K562 (cell line): ENCODE results near the gene LYST. TPM values are rescaled to one million over a fixed set of nuclear protein-coding genes. Genes with fewer than 3 reads are reported as not detected.

ENCODE experiments used
- C11orf30 ChIP-seq: fragments of 450-650 bp; IDR thresholded peaks from 2 replicates; pipeline ENCODE4 v1.6.1; 2016; ENCODE audit warnings: low read depth, mild to moderate bottlenecking
- CBX8 ChIP-seq: fragments of 200-600 bp; sonication (generic); IDR thresholded peaks from 2 replicates; pipeline ENCODE4 v1.6.1; 2012; ENCODE audit warnings: borderline replicate concordance, mixed run types, low read depth, mild to moderate bottlenecking, moderate library complexity, mixed read lengths, low read length, control low read depth, inconsistent platforms; ENCODE audit not compliant: poor library complexity, severe bottlenecking; ENCODE audit errors: extremely low read depth
- CTCF ChIP-seq, 3 experiments: IDR thresholded peaks in 2 of 3; conservative IDR thresholded peaks in 1 of 3; 2 replicates each; pipeline ENCODE4 v1.5.1; 2011 to 2012; ENCODE audit warnings: low read length in 3 of 3, mild to moderate bottlenecking in 3 of 3, control low read depth in 2 of 3, improper control_type of control experiment in 1 of 3, inconsistent platforms in 1 of 3, low read depth in 1 of 3, mixed read lengths in 1 of 3, moderate library complexity in 1 of 3; ENCODE audit not compliant: insufficient read depth in 2 of 3
- DDX20 ChIP-seq: fragments of 450-650 bp; IDR thresholded peaks from 2 replicates; pipeline ENCODE4 v1.6.1; 2016; ENCODE audit warnings: missing genetic modification characterization, low read depth, mild to moderate bottlenecking, missing compliant biosample characterization, moderate library complexity
- ILK ChIP-seq: fragments of 450-650 bp; IDR thresholded peaks from 2 replicates; pipeline ENCODE4 v1.6.1; 2016; ENCODE audit warnings: missing genetic modification characterization, low read depth, mild to moderate bottlenecking, missing compliant biosample characterization, moderate library complexity, borderline replicate concordance
- NFATC3 ChIP-seq: fragments of 450-650 bp; IDR thresholded peaks from 2 replicates; pipeline ENCODE4 v1.6.1; 2017; ENCODE audit warnings: mild to moderate bottlenecking
- SAFB2 ChIP-seq: fragments of 200-400 bp; formaldehyde crosslinking; IDR thresholded peaks from 2 replicates; pipeline ENCODE4 v1.6.1; 2018; ENCODE audit warnings: borderline replicate concordance, low read length, low read depth, moderate library complexity; ENCODE audit not compliant: severe bottlenecking
- TBL1XR1 ChIP-seq, 2 experiments: IDR thresholded peaks; 2 replicates each; pipeline ENCODE4 v1.6.1; 2012; ENCODE audit warnings: improper control_type of control experiment in 2 of 2, low read length in 2 of 2, mild to moderate bottlenecking in 1 of 2
- ZBTB2 ChIP-seq: fragments of 450-650 bp; IDR thresholded peaks from 2 replicates; pipeline ENCODE4 v1.6.1; 2016; ENCODE audit warnings: antibody characterized with exemption
- ZNF232 ChIP-seq: sonication (generic); formaldehyde crosslinking; IDR thresholded peaks from 2 replicates; pipeline ENCODE4 v1.8.0; 2022; ENCODE audit warnings: mild to moderate bottlenecking, missing genetic modification reagents
- ZNF263 ChIP-seq: sonication (generic); formaldehyde crosslinking; IDR thresholded peaks from 2 replicates; pipeline ENCODE4 v1.8.0; 2022; ENCODE audit warnings: mild to moderate bottlenecking, missing genetic modification reagents, borderline replicate concordance
- ZNF695 ChIP-seq: fragments of 450-650 bp; formaldehyde crosslinking; IDR thresholded peaks from 2 replicates; pipeline ENCODE4 v1.4.0; 2020; ENCODE audit warnings: mild to moderate bottlenecking, moderate library complexity
- ZNF717 ChIP-seq: fragments of 250-450 bp; sonication (Bioruptor Pico); IDR thresholded peaks from 2 replicates; pipeline ENCODE4 v1.5.0; 2021
- polyA plus RNA-seq, 8 experiments: library from polyadenylated mRNA; depleted of rRNA in 4 of 8; stranded (reverse) in 5 of 8; unstranded in 3 of 8; fragments of >200 nt; fragmentation: Nextera tagmentation in 2 of 8; fragmentation: Illumina TruSeq in 1 of 8; extraction: Ambion mirVana in 2 of 8; extraction: Trizol in 1 of 8; gene quantifications; 2 replicates each; pipeline versions ENCODE4 v1.2.1 to v1.2.3, GENCODE V29; 2011 to 2014; ENCODE audit warnings: inconsistent platforms in 1 of 8, missing spikeins in 1 of 8
- total RNA-seq, 7 experiments: library from RNA; depleted of rRNA in 6 of 7; stranded (reverse); fragments of >200 nt in 6 of 7; fragmentation: Illumina TruSeq in 2 of 7; extraction: Trizol in 2 of 7; gene quantifications; 2 replicates each; pipeline versions ENCODE4 v1.2.1 to v1.2.3, GENCODE V29; 2011 to 2021; ENCODE audit warnings: low replicate concordance in 1 of 7
- TF ChIP-seq, protein P1 (sequence below): sonication (generic); formaldehyde crosslinking; IDR thresholded peaks from 2 replicates; pipeline ENCODE4 v1.9.0; 2022; ENCODE audit warnings: mild to moderate bottlenecking, missing genetic modification reagents
- TF ChIP-seq, protein P2 (sequence below): fragments of 250-450 bp; sonication (Bioruptor Pico); IDR thresholded peaks from 2 replicates; pipeline ENCODE4 v1.4.0; 2020; ENCODE audit warnings: mild to moderate bottlenecking, moderate library complexity
- TF ChIP-seq, protein P3 (sequence below): sonication (generic); formaldehyde crosslinking; IDR thresholded peaks from 2 replicates; pipeline ENCODE4 v1.4.0; 2020; ENCODE audit warnings: mild to moderate bottlenecking, missing genetic modification reagents
- TF ChIP-seq, protein P4 (sequence below): fragments of 250-450 bp; sonication (Bioruptor Pico); IDR thresholded peaks from 2 replicates; pipeline ENCODE4 v1.5.0; 2021; ENCODE audit warnings: mild to moderate bottlenecking, borderline replicate concordance

Gene LYST
- total and polyA plus RNA-seq, 9 of the 15 experiments (the other 6 are each of a cell fraction or from before 2014, with no cell fraction given) = 0.73 to 2.4 (median 1.4) TPM

GRCh38 chr1:235866205-235866912, at the start of gene LYST (continued):
- TF ChIP-seq, protein P1, sequence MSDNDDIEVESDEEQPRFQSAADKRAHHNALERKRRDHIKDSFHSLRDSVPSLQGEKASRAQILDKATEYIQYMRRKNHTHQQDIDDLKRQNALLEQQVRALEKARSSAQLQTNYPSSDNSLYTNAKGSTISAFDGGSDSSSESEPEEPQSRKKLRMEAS = peak; percentile 27; the same call in 1 of the 2 replicates
- TF ChIP-seq CBX8 (no peak), NFATC3 (no peak), CTCF (IDR thresholded peaks at IDR 0.05 in 2 of 3, conservative IDR thresholded peaks at IDR 0.05 in 1 of 3; ENCODE audit: insufficient read depth in 2 of 3, low read depth in 1 of 3, low read length in 3 of 3) (peak in 2 of 3 experiments; percentile 27 to 38; a peak in 4 of 6 replicates), ZNF263 (CRISPR knock-in tag) (no peak), DDX20 (no peak), ZNF695 (CRISPR knock-in tag) (no peak), ZNF717 (CRISPR knock-in tag) (no peak), SAFB2 (no peak), ZBTB2 (no peak), C11orf30 (no peak), TBL1XR1 (IDR thresholded peaks at IDR 0.05; ENCODE audit: low read length in 2 of 2) (no peak), ILK (tag) (no peak), ZNF232 (CRISPR knock-in tag) (no peak)
- TF ChIP-seq, protein P2, sequence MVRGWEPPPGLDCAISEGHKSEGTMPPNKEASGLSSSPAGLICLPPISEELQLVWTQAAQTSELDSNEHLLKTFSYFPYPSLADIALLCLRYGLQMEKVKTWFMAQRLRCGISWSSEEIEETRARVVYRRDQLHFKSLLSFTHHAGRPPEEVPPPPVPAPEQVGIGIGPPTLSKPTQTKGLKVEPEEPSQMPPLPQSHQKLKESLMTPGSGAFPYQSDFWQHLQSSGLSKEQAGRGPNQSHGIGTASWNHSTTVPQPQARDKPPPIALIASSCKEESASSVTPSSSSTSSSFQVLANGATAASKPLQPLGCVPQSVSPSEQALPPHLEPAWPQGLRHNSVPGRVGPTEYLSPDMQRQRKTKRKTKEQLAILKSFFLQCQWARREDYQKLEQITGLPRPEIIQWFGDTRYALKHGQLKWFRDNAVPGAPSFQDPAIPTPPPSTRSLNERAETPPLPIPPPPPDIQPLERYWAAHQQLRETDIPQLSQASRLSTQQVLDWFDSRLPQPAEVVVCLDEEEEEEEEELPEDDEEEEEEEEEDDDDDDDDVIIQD = no peak
- TF ChIP-seq, protein P3, sequence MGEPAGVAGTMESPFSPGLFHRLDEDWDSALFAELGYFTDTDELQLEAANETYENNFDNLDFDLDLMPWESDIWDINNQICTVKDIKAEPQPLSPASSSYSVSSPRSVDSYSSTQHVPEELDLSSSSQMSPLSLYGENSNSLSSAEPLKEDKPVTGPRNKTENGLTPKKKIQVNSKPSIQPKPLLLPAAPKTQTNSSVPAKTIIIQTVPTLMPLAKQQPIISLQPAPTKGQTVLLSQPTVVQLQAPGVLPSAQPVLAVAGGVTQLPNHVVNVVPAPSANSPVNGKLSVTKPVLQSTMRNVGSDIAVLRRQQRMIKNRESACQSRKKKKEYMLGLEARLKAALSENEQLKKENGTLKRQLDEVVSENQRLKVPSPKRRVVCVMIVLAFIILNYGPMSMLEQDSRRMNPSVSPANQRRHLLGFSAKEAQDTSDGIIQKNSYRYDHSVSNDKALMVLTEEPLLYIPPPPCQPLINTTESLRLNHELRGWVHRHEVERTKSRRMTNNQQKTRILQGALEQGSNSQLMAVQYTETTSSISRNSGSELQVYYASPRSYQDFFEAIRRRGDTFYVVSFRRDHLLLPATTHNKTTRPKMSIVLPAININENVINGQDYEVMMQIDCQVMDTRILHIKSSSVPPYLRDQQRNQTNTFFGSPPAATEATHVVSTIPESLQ = no peak
- TF ChIP-seq, protein P4, sequence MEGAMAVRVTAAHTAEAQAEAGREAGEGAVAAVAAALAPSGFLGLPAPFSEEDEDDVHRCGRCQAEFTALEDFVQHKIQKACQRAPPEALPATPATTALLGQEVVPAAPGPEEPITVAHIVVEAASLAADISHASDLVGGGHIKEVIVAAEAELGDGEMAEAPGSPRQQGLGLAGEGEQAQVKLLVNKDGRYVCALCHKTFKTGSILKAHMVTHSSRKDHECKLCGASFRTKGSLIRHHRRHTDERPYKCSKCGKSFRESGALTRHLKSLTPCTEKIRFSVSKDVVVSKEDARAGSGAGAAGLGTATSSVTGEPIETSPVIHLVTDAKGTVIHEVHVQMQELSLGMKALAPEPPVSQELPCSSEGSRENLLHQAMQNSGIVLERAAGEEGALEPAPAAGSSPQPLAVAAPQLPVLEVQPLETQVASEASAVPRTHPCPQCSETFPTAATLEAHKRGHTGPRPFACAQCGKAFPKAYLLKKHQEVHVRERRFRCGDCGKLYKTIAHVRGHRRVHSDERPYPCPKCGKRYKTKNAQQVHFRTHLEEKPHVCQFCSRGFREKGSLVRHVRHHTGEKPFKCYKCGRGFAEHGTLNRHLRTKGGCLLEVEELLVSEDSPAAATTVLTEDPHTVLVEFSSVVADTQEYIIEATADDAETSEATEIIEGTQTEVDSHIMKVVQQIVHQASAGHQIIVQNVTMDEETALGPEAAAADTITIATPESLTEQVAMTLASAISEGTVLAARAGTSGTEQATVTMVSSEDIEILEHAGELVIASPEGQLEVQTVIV (CRISPR knock-in tag) = no peak
